SKM-1 treated with dmso at 0.1 percent for 144 hours (cell line): ENCODE measurements around the gene EVI2B.
"Not testable (repeated sequence)": the region's sequence is repeated elsewhere in the genome, so short reads cannot be mapped to it uniquely, and the experiment has no call there.

Experiments
- DNase-seq: peaks from one replicate; lab custom pipeline; 2025; ENCODE audit not compliant: unreplicated experiment; lab: John Stamatoyannopoulos, UW

The EVI2B gene

GRCh38 chr17:31311526-31311925 lies 2.3 kb downstream of the EVI2B start:
- DNase-seq = no peak

- no peak for DNase-seq
Observed at GRCh38 chr17:31310886-31311285, 3.0 kb downstream of the EVI2B start.

- no peak for DNase-seq
Observed at GRCh38 chr17:31310260-31310659, 3.6 kb downstream of the EVI2B start.

- peak; percentile 91 for DNase-seq
Observed at GRCh38 chr17:31309556-31309955, 4.3 kb downstream of the EVI2B start.

GRCh38 chr17:31308372-31309334 lies 5.2 kb downstream of the EVI2B start:
- DNase-seq = peak; percentile 66

GRCh38 chr17:31307640-31308039 lies 6.2 kb downstream of the EVI2B start:
- no peak for DNase-seq

- DNase-seq = no peak
Observed at GRCh38 chr17:31299624-31300023, 14.2 kb downstream of the EVI2B start.

GRCh38 chr17:31297090-31297489 lies 16.8 kb downstream of the EVI2B start, which contains the start of gene OMG:
Gene OMG, minus strand, starts transcription at chr17:31297239. Its CDS starts 908 bp downstream, at chr17:31296331.
- DNase-seq = no peak

- no peak for DNase-seq
Observed at GRCh38 chr17:31296142-31296541, 17.7 kb downstream of the EVI2B start.

- no peak for DNase-seq
Observed at GRCh38 chr17:31295489-31295871, 18.4 kb downstream of the EVI2B start.

- DNase-seq = no peak
Observed at GRCh38 chr17:31294820-31295488, 18.9 kb downstream of the EVI2B start.

GRCh38 chr17:31294231-31294630 lies 19.6 kb downstream of the EVI2B start:
- DNase-seq = no peak

GRCh38 chr17:31293581-31293980 lies 20.3 kb downstream of the EVI2B start:
- no peak for DNase-seq

- no peak for DNase-seq
Observed at GRCh38 chr17:31291820-31292219, 22.0 kb downstream of the EVI2B start.

- no peak for DNase-seq
Observed at GRCh38 chr17:31289790-31290189, 24.1 kb downstream of the EVI2B start.

- not testable (repeated sequence) for DNase-seq
Observed at GRCh38 chr17:31287932-31288331, 25.9 kb downstream of the EVI2B start.

GRCh38 chr17:31286587-31286986 lies 27.3 kb downstream of the EVI2B start:
- no peak for DNase-seq

- no peak for DNase-seq
Observed at GRCh38 chr17:31283841-31284240, 30.0 kb downstream of the EVI2B start.

GRCh38 chr17:31281061-31281460 lies 32.8 kb downstream of the EVI2B start:
- DNase-seq = no peak

- no peak for DNase-seq
Observed at GRCh38 chr17:31279401-31279800, 34.5 kb downstream of the EVI2B start.

- no peak for DNase-seq
Observed at GRCh38 chr17:31275116-31275515, 38.7 kb downstream of the EVI2B start.

- peak; percentile 81 for DNase-seq
Observed at GRCh38 chr17:31274252-31274651, 39.6 kb downstream of the EVI2B start.
